GM18498 (cell line): Measurements from ENCODE around the gene PABPN1L.

Source experiments
- ATAC-seq: cut with Tn5 transposase; IDR thresholded peaks from one replicate; pipeline ENCODE4 v1.9.1; 2021; ENCODE audit warnings: mild to moderate bottlenecking, moderate library complexity; ENCODE audit not compliant: unreplicated experiment

Gene PABPN1L

DNA sequence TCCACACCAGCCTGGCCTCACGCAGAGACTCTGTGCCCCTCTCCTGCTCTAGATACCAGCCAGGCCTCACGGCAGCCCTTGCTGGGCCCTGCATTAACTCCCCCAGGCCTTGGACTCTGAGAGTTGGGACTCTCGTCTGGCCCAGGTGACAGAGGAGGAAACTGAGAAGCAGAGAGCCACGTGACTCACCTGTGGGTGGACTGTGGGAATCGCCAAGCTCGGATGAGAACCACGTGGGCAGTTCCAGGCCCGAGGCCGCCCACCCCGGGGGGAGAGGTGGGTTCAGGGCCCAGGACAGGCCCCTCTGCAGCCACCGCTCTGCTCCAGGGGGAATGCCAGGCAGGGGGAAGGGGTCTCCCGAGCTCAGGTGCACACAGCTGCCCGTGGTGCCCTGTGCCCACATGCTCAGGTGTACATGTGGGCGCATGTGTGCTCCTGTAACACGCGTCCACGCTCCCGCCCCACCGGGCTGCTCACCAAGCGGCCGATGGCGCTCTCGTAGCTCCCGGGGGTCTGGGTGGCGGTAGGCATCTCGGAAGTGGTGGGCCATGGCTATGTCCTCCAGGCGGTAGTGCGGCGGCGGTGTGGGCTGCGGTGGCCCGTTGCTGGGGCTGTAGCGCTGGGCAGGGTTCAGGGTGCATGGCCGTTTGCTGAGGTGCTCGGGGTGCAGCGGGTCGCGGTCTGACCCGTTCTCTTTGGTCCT lies 18.3 kb upstream of the PABPN1L start:
- ATAC-seq = no peak

GRCh38 chr16:88883946-88884345 lies 17.5 kb upstream of the PABPN1L start:
- no peak for ATAC-seq

DNA sequence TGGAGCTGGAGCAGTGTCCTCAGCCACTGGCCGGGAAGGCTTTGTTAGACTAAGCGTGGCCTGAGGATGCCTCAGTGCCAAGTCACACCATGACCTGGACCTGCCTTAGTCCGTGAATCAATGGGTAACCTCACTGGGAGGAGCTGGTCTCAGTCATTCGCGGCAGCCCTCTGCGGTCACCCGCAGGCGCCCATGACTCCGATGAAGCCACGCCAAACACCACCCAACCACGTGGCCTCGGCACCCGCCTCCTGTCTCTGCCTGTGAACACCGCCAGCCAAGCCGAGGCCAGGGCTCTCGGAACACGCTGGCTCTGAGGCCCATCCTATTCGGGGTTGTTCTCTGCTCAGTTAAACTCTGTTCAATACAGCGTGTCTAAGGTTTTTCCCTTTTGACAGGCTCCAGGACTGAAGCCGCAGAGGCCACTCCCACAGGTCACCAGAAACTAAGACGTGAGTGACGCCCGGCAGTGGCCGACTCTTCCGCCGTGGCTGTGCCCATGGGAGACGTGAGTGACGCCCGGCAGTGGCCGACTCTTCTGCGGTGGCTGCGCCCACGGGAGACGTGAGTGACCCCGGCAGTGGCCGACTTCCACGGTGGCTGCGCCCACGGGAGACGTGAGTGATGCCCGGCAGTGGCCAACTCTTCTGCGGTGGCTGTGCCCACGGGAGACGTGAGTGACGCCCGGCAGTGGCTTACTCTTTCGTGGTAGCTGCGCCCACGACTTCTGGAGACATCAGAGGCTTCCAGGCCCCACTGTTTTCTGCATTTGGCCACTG lies 16.8 kb upstream of the PABPN1L start:
- ATAC-seq = no peak

DNA sequence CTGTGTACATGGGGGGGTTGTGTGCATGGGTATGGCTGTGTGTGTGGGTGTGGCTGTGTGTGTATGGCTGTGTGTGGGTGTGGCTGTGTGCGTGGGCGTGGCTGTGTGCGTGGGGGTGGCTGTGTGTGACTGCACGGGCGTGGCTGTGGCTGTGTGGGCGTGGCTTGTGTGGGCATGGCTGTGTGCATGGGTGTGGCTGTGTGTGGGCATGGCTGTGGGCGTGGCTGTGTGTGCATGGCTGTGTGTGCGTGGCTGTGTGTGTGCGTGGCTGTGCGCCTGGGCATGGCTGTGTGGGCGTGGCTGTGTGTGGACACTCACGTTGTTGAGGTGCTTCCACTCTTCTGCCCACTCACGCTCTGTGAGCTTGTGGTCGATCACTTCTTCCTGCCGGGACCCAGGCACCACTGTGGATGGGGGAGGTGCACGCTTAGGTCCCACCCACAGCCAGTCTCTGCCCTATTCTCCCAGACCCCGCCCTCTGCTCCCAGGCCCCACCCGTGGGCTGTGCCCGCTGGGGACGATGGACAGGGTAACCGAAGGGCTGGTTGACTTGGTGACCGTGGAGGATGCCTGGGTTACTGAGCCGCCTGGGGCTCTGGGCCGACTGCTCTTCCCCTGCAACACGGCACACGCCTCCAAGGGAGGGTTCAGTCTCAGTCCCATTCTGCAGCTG lies 16.0 kb upstream of the PABPN1L start:
- ATAC-seq = no peak

DNA sequence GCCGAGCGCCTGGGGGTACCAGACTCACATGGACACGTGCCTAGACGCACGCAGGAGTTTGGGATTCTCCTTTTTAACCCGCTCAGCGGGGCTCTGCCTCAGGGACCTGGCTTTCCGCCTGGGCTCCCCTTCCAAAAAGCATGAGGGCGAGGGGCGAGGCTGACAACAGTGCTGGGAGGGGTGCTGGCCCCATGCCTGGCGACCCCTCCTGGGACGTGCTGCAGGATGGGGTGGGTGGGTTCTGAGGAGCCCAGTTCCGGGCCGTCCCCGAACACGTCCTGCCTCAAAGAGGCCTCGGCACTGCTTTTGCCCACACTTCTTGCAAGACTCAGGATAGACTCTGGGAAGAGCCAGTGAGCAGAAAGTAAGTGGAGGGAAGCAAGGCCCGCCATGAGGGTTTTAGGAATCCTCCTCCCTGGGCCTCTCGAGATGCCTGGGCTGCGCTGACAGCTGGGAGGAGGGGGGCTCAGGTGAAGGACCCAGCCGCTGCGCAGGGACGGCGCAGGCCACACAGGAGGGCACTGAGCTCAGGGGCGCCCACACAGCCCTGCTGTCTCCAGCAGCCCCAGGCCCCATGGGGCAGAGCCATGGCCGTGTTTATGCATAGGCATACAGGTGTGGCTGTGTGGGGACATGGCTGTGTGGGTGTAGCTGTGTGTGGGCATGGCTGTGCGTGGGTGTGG lies 15.4 kb upstream of the PABPN1L start:
- ATAC-seq = no peak

- no peak for ATAC-seq
These were observed 14.7 kb upstream of the PABPN1L start for GRCh38 chr16:88881007-88881615.

- no peak for ATAC-seq
These were observed 14.0 kb upstream of the PABPN1L start for GRCh38 chr16:88880226-88881006.

- no peak for ATAC-seq
These were observed 13.3 kb upstream of the PABPN1L start for GRCh38 chr16:88879788-88880055.

DNA sequence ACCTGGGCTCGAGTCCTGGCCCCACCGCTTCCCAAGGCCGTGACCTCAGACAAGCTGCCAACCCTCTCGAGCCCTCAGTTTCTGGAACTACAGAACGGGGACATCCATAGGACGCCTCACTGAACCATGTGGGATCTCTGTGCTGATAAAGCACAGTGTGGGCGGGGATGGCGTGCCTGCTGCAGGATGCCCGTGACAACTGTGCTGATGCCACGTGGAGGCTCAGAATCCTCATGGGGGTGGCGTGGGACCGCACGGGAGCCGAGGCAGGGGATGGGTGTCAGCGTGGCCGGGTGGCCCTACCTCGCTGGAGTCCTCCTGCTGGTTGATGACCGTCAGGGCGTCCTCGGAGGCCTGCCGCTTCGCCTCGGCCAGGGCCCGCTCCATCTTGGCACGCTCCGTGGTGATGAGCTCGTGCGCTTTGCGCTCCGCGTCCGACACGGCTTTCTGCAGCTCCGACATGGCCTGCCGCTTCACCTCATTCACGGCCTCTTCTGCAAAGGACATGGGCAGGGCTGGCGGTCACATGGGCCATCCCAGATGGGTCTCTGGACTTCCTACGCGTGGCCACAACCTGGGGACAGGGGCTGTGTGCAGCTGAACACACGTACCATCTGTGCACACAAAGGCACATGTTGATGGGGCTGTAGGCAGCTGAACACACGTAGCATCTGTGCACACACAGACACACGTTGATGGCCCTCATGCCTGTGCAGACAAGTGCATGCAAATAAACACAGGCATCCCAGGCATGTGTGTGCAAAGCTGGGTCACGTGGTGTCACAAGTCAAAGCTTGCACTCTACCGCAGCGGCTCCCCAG lies 12.7 kb upstream of the PABPN1L start:
- ATAC-seq = no peak

DNA sequence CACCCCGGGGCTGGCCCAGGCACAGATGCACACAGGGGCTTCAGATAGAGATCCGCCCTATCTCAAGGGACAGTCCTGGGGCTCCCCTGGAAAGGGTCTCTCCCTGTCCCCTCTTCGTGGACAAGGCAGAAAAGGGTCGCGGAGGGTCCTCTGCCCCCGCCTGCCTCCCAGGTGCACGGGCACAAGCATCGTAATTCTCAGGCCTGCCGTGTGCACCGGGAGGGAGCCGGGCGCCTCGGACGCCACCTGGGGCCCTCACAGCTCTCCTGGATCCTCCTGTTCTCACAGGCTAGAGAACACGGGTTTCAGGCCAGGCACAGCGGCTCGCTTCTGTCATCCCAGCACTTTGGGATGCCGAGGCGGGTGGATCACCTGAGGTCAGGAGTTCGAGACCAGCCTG lies 11.9 kb upstream of the PABPN1L start:
- no peak for ATAC-seq

DNA sequence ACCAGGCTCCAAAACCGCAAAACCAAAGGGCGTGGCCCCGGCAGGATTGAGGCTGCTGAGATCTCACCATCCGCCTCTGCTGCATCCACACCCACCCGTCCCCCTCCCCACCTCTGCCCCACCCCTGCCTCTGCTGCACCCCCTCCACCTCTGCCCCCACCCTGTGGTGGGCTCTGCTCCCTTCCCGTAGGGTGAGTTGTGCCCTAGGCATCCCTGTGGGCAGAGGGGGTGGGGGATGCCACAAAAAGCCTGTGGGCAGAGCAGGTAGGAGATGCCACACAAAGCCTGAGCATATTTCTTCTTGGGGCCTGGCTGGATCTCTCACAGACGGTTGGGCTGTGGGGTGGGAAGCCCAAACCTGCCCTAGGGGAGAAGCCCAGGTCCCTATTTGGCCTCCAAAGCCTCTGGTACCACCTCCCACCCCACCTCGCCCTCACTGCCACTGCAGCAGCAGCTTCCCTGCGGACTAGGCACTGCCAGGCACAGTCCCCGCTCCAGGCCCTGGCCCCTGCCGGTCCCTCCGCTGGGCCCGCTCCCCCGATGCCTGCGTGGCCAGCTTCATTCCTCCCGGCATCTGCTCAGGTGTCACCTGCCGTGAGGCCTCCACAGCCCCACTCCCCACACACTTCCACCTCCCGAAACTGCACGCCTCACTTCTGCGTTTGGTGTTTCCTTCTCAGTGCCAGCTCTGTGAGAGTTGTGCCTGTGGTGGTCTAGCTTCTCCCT lies 11.3 kb upstream of the PABPN1L start:
- ATAC-seq = no peak

DNA sequence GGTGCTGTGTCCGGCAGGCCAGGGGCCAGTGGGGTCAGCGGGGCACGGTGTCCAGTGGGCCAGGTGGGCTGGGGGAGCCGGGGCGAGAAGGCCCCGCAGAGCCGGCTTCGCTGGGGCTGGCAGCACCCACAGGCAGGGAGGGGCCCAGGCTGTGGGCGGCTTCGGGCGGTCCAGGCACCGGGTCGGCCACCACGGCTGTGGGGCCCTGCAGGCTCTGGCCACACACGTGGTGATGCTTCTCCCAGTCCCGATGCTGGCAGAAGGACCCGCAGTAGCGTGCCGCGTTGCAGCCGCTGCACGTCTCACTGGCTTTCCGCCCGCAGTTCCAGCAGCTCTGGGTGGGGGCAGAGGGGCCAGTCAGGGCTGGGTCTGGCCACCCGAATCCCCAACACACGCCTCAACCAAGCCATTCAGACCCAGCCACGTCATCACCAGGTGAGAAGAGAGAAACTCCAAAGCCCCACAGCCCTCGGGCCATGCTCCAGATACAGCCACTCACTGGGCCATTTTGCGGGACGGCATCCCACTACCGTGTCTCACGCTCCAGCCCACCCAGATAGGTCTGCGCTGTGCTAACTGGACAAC lies 10.6 kb upstream of the PABPN1L start:
- ATAC-seq = no peak

GRCh38 chr16:88875703-88876234 lies 9.3 kb upstream of the PABPN1L start:
- ATAC-seq = no peak

DNA sequence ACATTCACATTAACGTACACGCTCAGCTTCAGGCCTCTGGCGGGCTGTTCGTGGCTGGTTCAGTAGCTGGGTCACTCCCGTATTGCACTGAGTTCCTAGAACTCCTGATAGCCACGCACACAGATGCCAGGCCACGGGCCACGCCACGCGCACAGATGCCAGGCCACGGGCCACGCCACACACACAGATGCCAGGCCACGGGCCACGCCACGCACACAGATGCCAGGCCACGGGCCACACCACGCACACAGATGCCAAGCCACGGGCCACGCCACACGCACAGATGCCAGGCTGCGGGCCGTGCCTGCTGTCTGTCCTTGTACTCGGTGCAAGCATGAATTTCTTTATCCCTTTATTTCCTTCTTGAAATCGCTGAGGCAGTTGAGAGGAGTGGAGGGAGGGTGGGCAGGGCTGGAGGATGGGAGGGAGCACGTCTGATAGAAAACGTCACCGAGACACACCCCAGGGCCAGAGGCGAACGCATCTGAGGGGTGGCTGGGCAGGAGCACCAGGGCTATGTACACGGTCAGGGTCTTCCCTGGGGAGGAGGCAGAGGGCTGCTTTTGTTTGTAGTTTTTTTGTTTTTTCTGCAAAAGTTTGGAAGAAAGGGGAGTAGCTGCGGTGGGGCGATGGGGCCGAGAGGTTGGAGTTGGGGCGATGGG lies 8.6 kb upstream of the PABPN1L start:
- no peak for ATAC-seq

DNA sequence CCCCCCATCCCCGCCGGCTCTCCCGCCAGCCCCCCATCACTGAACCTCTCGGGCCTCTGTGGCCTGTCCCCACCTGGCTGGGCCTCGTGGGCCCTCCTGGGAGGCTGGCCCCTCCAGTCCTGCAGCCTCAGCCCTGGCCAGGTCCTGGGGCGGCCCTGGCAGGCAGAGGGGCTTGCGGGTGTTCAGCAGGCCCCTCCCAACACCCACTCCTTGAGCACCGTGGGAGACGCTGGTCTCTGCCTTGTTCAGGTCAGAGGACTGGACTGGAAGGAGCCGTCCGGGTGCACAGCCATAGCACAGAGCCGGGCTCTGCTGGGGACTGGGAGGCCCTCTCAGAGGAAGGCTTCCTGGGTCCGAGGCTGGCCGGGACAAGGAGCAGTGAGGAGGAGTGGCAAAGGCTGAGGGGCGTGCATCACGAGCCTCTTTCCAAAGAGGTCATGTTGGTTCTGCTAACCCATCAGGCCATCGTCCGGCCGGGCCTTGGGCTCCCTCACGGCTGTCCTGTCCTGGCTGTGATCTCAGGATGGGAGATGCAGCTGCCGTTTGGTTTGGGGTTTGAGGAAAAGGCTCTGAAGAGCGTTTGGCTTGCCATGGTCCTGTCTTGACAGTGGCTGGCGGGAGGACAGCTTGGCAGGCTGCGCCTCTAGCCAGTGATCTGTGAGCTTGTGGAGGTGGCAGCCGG lies 6.3 kb upstream of the PABPN1L start:
- ATAC-seq = no peak

DNA sequence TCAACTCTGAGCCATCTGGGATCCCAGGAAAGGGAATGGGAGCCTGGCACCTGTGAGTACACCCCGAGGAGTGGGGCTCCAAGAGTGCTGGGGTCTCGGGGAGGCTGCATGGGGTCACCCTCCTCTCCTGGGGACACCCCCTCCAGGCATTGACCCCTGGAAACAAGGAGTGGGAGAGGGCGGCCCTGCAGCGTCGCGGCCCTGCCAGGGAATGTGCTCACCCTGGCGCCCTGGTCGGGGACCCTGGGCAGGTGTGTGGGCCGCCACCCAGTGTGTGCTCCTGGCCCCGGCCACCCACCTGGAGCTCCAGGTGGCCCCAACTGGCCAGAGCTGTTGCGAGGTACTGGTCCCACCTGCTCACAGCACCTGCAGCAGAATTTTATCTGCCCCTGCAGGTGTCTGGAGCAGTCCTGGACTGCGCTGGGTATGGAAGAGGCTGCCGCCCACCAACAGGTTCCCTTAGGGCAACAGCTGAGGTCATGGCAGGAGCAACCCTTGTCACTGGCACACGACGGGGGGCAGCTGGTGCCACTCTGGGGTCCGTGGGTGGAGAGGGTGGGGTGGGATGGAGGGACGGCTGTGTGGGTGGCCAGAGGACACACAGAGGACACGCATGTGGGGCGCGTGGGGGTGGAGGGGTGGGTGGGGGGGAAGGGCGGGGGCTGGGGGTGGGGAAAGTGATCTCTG lies 5.4 kb upstream of the PABPN1L start:
- ATAC-seq = no peak

GRCh38 chr16:88871349-88871702 lies 4.9 kb upstream of the PABPN1L start:
- ATAC-seq = no peak
